GM12864 (cell line): ENCODE data around the gene DHRS7C.

Experiments
- DNase-seq: peaks from one replicate; pipeline ENCODE4 v3.0.0-alpha.2; 2011; ENCODE audit warnings: low read depth
- H3K4me3 ChIP-seq: 2 replicates; pipeline ENCODE4 v1.5.1; 2011; ENCODE audit warnings: mild to moderate bottlenecking, low read depth, low read length, control low read depth
- CTCF ChIP-seq: IDR thresholded peaks from 2 replicates; pipeline ENCODE4 v1.5.1; 2011; ENCODE audit warnings: low read depth, mild to moderate bottlenecking, moderate library complexity, low read length, control low read depth, inconsistent platforms; ENCODE audit errors: missing control alignments

Gene DHRS7C

GRCh38 chr17:9811086-9811485, 19.7 kb upstream of the DHRS7C start:
- TF ChIP-seq CTCF, result no peak
- no peak for DNase-seq
- no peak overlapping the region for H3K4me3 ChIP-seq

GRCh38 chr17:9810100-9810949, 18.9 kb upstream of the DHRS7C start:
- TF ChIP-seq CTCF, result no peak
- H3K4me3 ChIP-seq, result no peak overlapping the region
- DNase-seq, result no peak

GRCh38 chr17:9809409-9809808, 18.0 kb upstream of the DHRS7C start:
- TF ChIP-seq CTCF, result no peak
- DNase-seq, result no peak
- H3K4me3 ChIP-seq, result no peak overlapping the region

- no peak for TF ChIP-seq CTCF
- no peak overlapping the region for H3K4me3 ChIP-seq
- no peak for DNase-seq
These were observed 15.3 kb upstream of the DHRS7C start for GRCh38 chr17:9806699-9807098.

- no peak overlapping the region for H3K4me3 ChIP-seq
- no peak for DNase-seq
- TF ChIP-seq CTCF, result no peak
These were observed 14.4 kb upstream of the DHRS7C start for GRCh38 chr17:9805769-9806168.

GRCh38 chr17:9802697-9803096, 11.3 kb upstream of the DHRS7C start:
- DNase-seq, result no peak
- no peak overlapping the region for H3K4me3 ChIP-seq

More at GRCh38 chr17:9802697-9803096, 11.3 kb upstream of the DHRS7C start:
- no peak for TF ChIP-seq CTCF
